GM10266 (cell line): ENCODE results near the gene CIDEB.

Experiments used
- DNase-seq: peaks from one replicate; pipeline ENCODE4 v3.0.0; 2012; ENCODE audit errors: extremely low spot score
- TF ChIP-seq, protein P1 (sequence below): IDR thresholded peaks from 2 replicates; pipeline ENCODE4 v1.5.1; 2012; ENCODE audit warnings: mild to moderate bottlenecking, low read depth; ENCODE audit not compliant: control insufficient read depth, insufficient read depth; ENCODE audit errors: missing control alignments

The CIDEB gene

GRCh38 chr14:24255438-24255837 is 52.3 kb downstream of the CIDEB start:
- DNase-seq = no peak
- TF ChIP-seq, protein P1, sequence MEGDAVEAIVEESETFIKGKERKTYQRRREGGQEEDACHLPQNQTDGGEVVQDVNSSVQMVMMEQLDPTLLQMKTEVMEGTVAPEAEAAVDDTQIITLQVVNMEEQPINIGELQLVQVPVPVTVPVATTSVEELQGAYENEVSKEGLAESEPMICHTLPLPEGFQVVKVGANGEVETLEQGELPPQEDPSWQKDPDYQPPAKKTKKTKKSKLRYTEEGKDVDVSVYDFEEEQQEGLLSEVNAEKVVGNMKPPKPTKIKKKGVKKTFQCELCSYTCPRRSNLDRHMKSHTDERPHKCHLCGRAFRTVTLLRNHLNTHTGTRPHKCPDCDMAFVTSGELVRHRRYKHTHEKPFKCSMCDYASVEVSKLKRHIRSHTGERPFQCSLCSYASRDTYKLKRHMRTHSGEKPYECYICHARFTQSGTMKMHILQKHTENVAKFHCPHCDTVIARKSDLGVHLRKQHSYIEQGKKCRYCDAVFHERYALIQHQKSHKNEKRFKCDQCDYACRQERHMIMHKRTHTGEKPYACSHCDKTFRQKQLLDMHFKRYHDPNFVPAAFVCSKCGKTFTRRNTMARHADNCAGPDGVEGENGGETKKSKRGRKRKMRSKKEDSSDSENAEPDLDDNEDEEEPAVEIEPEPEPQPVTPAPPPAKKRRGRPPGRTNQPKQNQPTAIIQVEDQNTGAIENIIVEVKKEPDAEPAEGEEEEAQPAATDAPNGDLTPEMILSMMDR = no peak
